ENCODE data around the gene SRMS. TPM values are rescaled to one million over a fixed set of nuclear protein-coding genes. Genes with fewer than 3 reads are reported as not detected.

The SRMS gene
- total RNA-seq, 1 experiment from 2014 or later = 0.79 TPM

DNA sequence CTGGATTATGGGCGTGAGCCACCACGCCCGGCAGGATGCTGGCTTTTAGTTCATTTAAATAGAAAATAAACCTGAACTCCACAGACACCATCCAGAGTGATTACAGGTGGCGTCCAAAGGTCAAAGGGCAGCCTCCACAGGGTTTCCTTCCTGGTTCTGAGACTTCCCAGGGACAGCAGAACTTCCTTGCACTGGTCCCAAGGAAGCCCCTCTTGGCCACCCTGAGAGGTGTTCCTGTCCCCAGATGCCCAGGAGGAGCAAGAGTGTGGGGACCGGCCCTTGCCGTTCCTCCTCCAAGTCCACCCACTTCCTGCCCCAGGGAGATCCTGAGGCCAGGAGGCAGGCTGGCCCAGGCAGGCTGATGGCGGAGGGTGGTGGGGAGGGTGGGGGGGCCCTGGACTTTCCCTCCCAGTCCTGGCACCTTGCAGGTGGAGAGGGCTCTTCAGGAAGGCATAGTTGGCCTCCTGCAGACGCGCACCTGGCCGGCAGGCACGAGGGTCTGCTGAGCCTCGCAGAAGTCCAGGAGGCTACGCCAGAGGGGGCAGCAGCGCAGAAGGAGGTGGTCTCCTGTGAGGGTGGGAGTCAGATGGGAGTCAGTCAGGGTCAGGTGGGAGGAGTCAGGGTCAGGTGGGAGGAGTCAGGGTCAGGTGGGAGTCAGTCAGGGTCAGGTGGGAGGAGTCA lies 11.4 kb upstream of the SRMS start:
- Histone ChIP-seq H3K4ac (ENCODE audit: low read depth, low read length) (no peak overlapping the region), H3K4me1 (ENCODE audit: insufficient read depth, low read length) (0 out of 2 replicates have a peak, but pooled peaks cover 2% of the 10 kb centered on the region), H3K18ac (ENCODE audit: insufficient read length, low read depth, low read length) (no peak overlapping the region), H3K23me2 (ENCODE audit: insufficient read length, low read depth, low read length, poor library complexity, severe bottlenecking) (peaks cover 4% of the 10 kb centered on the region), H3K4me2 (ENCODE audit: insufficient read depth, insufficient read length, low read length) (no peak overlapping the region), H3K14ac (ENCODE audit: insufficient read depth, low read length) (no peak overlapping the region), H3K27ac (ENCODE audit: insufficient read length, low read depth, low read length) (no peak overlapping the region), H3K79me1 (ENCODE audit: insufficient read depth, low read depth, low read length, poor library complexity, severe bottlenecking) (no peaks in the 10 kb centered on the region), H2AK5ac (ENCODE audit: insufficient read length, low read length) (no peak overlapping the region), H3T11ph (ENCODE audit: low read length) (no peak overlapping the region), H4K5ac (ENCODE audit: insufficient read length, low read depth, low read length) (no peak overlapping the region), H3K27me3 (ENCODE audit: insufficient read depth, low read length) (no peaks in the 10 kb centered on the region), H3K9ac (ENCODE audit: extremely low read depth, insufficient read length, low read length) (no peak overlapping the region), H2BK12ac (ENCODE audit: insufficient read length, low read depth, low read length) (no peak overlapping the region), H4K91ac (ENCODE audit: insufficient read length, low read depth, low read length) (no peak overlapping the region), H2BK5ac (ENCODE audit: insufficient read length, low read length) (no peak overlapping the region), H2BK15ac (ENCODE audit: low read depth, low read length) (no peak overlapping the region), H3K79me2 (ENCODE audit: insufficient read depth, low read length) (no peaks in the 10 kb centered on the region), H3K23ac (ENCODE audit: insufficient read length, low read depth, low read length) (no peak overlapping the region), H2BK120ac (ENCODE audit: low read depth, low read length, poor library complexity, severe bottlenecking) (no peak overlapping the region), H4K20me1 (ENCODE audit: control insufficient read depth, insufficient read depth, insufficient read length) (no peaks in the 10 kb centered on the region), H2BK20ac (ENCODE audit: low read depth, low read length, poor library complexity, severe bottlenecking) (no peak overlapping the region), H3K9me3 (ENCODE audit: control insufficient read depth, low read depth, low read length) (no peaks in the 10 kb centered on the region), H3K56ac (ENCODE audit: insufficient read length, low read depth, low read length) (no peak overlapping the region), H4K8ac (replicated peaks; ENCODE audit: insufficient read length, low read depth, low read length) (no peak overlapping the region), H2AFZ (ENCODE audit: low read length) (no peak overlapping the region)
- WGBS (ENCODE audit: extremely low coverage, insufficient read length, low lambda C conversion rate) = no CpG with 5 or more reads among the region's 14 CpGs
- H3K27ac Mint-ChIP-seq = no peak overlapping the region
- TF ChIP-seq, protein P1, sequence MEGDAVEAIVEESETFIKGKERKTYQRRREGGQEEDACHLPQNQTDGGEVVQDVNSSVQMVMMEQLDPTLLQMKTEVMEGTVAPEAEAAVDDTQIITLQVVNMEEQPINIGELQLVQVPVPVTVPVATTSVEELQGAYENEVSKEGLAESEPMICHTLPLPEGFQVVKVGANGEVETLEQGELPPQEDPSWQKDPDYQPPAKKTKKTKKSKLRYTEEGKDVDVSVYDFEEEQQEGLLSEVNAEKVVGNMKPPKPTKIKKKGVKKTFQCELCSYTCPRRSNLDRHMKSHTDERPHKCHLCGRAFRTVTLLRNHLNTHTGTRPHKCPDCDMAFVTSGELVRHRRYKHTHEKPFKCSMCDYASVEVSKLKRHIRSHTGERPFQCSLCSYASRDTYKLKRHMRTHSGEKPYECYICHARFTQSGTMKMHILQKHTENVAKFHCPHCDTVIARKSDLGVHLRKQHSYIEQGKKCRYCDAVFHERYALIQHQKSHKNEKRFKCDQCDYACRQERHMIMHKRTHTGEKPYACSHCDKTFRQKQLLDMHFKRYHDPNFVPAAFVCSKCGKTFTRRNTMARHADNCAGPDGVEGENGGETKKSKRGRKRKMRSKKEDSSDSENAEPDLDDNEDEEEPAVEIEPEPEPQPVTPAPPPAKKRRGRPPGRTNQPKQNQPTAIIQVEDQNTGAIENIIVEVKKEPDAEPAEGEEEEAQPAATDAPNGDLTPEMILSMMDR (conservative IDR thresholded peaks at IDR 0.05) = no peak
- H3K9me3 Mint-ChIP-seq = no peaks in the 10 kb centered on the region
- H3K36me3 Mint-ChIP-seq (ENCODE audit: insufficient read depth in 1 of 3, low read depth in 3 of 3) = peaks cover 3 to 12% (median 11%) of the 10 kb centered on the region in 3 experiments; a peak in 6 of 7 replicates
- H3K4me1 Mint-ChIP-seq = peaks cover 5 to 7% of the 10 kb centered on the region in 2 experiments
- no peaks in the 10 kb centered on the region; the same call in 1 of the 2 replicates for H3K27me3 Mint-ChIP-seq (ENCODE audit: low read depth)
- no peak for DNase-seq
- H3K4me3 Mint-ChIP-seq = no peak overlapping the region

All from H9 (cell line).